ENCODE data around the gene CEP20. TPM values are rescaled to one million over a fixed set of nuclear protein-coding genes. Genes with fewer than 3 reads are reported as not detected.
"Not testable (repeated sequence)": the region's sequence is repeated elsewhere in the genome, so short reads cannot be mapped to it uniquely, and the experiment has no call there.

The CEP20 gene
- total RNA-seq, 3 donors from 2014 or later: 41.6 to 50.2 (median 44.6) TPM

DNA sequence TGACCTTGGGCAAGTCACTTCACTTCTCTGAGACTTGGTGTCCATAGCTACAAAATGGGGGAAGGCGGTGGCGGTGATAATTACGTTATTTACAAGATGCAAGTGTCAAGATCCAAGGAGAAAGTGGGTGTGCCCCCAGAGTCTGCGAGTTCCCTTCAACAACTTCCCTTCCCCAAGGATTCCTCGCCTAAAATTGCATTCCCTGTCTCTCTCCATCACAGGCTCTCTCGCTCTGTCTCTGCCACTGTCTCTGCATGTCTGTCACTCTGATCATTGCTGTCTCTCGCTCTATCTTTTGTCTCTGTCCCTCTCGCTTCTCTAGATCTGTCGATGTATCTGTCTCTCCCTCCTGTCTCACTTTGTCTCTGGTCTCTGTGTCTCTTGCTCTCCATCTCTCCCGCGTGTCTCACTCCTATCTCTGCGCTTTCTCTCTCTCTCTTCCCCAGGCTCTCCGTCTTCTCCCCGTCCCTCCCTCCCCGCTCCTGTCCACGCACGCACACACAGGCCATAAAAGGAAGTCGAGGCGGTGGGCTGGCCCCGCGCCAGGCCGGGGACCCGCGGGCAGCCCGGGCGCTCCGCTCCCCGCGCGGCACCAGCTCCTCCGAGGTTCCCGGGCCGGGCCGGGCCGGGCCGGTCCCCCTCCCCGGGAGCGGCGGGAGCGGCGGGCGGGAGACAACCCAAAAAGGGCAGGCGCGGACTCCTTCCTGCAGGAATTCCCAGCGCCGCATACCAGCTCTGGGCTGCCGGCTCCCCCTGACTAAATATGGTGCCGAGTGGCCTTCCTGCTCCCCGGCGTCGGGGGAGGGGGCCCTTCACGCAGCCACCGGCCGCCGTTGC, 30.5 kb downstream of the CEP20 start:
- ATAC-seq (no peak), DNase-seq (no peak)
- Mint-ChIP-seq H3K9me3 (no peaks in the 10 kb centered on the region), H3K4me1 (ENCODE audit: low read depth) (peaks cover 12% of the 10 kb centered on the region), H3K4me3 (peak overlapping the region; percentile 31), H3K27me3 (ENCODE audit: low read depth) (peaks cover 41% of the 10 kb centered on the region), H3K36me3 (ENCODE audit: insufficient read depth) (no peaks in the 10 kb centered on the region)

DNA sequence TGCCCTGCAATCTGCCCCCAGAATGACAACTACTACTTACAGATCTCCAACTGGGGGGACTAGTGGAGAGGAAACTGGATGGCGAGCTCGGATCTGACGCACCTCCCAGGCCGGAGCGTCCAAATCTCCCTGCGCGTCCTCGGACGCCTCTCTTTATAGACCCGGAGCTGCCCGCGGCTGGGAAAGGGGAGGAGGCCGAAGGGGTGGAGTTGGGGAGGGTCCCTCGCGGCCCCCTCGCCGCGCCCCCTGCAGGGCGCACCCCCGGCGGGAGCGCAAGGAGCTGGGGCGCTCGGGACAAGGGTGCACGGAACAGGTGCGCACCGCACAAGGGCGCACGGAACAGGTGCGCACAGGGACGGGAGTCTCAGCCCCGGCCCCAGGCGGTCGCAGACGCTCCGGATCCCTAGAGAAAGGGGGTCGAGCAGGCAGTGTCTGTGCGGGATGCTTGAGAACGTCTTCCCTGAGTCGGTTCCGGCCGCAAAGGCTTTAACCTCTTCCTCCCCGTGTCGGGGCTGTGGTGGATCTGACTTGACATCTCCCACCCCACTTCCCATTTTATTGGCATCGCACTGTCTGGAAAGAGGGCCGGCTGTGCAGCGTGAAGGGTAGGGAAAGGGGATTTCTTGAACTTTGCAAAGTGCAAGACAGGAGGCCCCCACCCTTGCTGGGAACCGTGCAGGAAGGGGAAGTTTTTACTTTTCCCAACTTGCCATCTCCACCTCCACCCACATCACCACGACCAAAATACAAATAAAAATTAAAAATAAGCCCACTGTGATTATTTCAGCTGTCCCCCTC, 31.3 kb downstream of the CEP20 start, which contains the start of gene MYH11:
Gene MYH11 (minus strand): TSS at position 128 of the 798 bp plus-strand sequence. CDS start 18,776 bp downstream, outside the sequence.
- peak within 1 kb of the TSS; percentile 31 for H3K4me3 Mint-ChIP-seq
- H3K36me3 Mint-ChIP-seq (ENCODE audit: insufficient read depth): no peaks in the 10 kb centered on the region
- DNase-seq: no peak
- H3K4me1 Mint-ChIP-seq (ENCODE audit: low read depth): peaks cover 12% of the 10 kb centered on the region
- peaks cover 41% of the 10 kb centered on the region for H3K27me3 Mint-ChIP-seq (ENCODE audit: low read depth)
- H3K9me3 Mint-ChIP-seq: no peaks in the 10 kb centered on the region
- no peak for ATAC-seq

DNA sequence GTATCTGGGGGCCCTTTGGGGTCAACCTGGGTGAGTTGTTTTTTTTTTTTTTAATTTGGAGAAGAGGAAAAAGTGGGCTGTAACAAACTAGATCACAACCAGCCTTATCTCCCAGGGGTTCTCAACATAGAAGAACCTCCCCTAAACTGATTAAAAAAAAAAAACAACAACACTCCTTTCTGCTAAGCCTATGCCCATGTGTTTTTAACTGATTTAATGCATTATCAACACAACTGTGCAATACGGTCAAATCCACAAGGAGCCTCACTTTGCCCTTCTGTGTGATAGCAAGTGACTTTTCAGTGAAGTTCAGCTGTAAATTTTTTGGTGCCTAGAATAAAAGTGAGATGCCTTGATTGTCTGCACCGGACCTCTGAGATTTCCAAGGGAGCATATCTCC, 32.2 kb downstream of the CEP20 start:
- DNase-seq: no peak
- ATAC-seq: no peak
- Mint-ChIP-seq H3K4me1 (ENCODE audit: low read depth) (peaks cover 12% of the 10 kb centered on the region), H3K4me3 (no peak overlapping the region), H3K27me3 (ENCODE audit: low read depth) (peaks cover 41% of the 10 kb centered on the region), H3K36me3 (ENCODE audit: insufficient read depth) (no peaks in the 10 kb centered on the region), H3K9me3 (no peaks in the 10 kb centered on the region)

DNA sequence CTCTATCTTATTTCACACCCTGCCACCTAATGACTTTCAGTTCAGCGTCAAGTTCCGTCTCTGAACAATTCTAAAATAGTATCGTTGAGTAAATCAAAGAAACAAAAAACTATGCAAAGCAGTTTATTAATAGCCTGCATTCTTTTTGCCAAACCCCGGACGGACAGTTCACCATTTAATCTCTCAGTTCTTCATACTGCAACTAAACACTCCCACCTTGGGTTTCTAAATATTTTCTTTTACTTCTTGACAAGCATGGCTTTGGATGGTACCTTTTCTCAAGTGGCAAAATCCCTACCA, 32.7 kb downstream of the CEP20 start:
- no peak for ATAC-seq
- DNase-seq: no peak
- no peaks in the 10 kb centered on the region for H3K36me3 Mint-ChIP-seq (ENCODE audit: insufficient read depth)
- no peak overlapping the region for H3K4me3 Mint-ChIP-seq
- H3K4me1 Mint-ChIP-seq (ENCODE audit: low read depth): peaks cover 12% of the 10 kb centered on the region
- no peaks in the 10 kb centered on the region for H3K9me3 Mint-ChIP-seq
- H3K27me3 Mint-ChIP-seq (ENCODE audit: low read depth): peaks cover 41% of the 10 kb centered on the region

DNA sequence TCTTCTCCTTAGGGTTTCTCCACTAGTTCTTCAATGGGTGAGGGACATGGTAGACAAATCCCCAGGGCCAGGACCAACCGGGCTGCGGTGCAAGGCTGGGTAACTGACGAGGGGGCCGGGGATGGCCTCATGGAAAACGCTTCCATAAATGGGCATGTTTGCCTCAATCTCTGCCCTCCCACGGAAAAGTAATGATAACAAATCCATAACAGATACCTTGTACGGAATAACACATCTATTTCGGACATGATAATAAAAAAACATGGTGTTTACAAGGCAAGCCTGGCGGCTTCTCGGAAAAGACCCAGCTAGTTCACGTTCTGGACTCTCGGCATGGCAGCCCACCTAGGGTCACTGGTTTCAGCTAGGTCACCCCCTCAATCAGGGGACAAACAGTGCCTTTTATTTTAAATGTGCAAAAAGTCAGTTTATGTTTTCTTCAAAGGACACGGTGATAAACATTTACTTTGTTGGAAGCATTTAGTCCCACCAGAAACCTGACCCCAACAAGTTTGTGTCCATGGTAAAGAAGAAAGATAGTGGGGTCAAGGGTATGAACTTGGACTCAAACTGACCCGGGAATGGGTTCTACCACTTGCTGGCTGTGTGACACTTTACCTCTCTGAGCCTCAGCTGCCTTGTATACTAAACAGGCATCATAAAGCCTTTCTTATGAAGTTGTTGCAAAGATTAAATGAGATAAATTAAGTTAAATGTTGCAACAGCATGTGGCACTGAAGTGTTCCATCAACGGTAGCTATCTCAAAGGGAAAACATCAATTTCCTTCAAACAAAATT, 33.3 kb downstream of the CEP20 start:
- Mint-ChIP-seq H3K36me3 (ENCODE audit: insufficient read depth) (no peaks in the 10 kb centered on the region), H3K4me1 (ENCODE audit: low read depth) (peaks cover 12% of the 10 kb centered on the region), H3K4me3 (no peak overlapping the region), H3K27me3 (ENCODE audit: low read depth) (peaks cover 41% of the 10 kb centered on the region), H3K9me3 (no peaks in the 10 kb centered on the region)
- DNase-seq (no peak), ATAC-seq (no peak)

DNA sequence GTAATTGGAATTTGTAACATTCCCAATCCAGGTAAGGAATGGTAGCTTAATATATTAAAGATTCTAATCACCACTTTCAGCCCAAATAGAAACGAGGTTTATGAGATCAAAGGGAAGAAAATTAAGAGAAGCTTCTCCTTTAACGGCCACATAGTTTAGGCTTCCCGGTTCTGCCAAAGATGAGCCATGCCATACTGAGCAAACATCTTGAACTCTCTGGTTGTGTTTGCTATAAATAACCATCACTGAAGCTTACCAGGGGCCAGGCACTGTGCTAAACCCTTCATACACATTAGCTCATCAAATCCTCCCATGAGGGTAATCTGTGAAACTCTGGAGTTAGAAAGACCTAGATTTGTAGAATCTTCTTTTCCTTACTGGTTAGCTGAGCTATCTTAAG, 34.3 kb downstream of the CEP20 start:
- no peak for ATAC-seq
- Mint-ChIP-seq H3K4me3 (no peak overlapping the region), H3K9me3 (no peaks in the 10 kb centered on the region), H3K4me1 (ENCODE audit: low read depth) (peaks cover 12% of the 10 kb centered on the region), H3K27me3 (ENCODE audit: low read depth) (peaks cover 37% of the 10 kb centered on the region), H3K36me3 (ENCODE audit: insufficient read depth) (no peaks in the 10 kb centered on the region)
- DNase-seq: no peak

DNA sequence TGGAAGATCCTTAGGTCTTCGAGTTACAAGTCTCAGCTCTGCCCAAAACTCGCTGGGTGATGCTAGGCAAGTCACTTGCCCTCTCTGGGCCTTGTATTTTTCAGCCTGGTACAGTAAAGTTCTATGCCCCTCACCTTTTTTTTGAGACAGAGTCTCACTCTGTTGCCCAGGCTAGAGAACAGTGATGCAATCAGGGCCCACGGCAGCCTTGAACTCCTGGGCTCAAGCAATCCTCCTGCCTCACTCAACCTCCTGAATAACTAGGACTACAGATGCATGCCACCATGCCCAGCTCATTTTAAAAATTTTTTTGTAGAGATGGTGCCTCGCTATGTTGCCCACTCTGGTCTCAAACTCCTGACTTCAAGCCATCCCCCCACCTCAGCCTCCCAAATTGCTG, 35.4 kb downstream of the CEP20 start:
- ATAC-seq (no peak), DNase-seq (no peak)
- Mint-ChIP-seq H3K4me3 (no peak overlapping the region), H3K4me1 (ENCODE audit: low read depth) (peaks cover 12% of the 10 kb centered on the region), H3K9me3 (no peaks in the 10 kb centered on the region), H3K36me3 (ENCODE audit: insufficient read depth) (no peaks in the 10 kb centered on the region), H3K27me3 (ENCODE audit: low read depth) (peaks cover 33% of the 10 kb centered on the region)

DNA sequence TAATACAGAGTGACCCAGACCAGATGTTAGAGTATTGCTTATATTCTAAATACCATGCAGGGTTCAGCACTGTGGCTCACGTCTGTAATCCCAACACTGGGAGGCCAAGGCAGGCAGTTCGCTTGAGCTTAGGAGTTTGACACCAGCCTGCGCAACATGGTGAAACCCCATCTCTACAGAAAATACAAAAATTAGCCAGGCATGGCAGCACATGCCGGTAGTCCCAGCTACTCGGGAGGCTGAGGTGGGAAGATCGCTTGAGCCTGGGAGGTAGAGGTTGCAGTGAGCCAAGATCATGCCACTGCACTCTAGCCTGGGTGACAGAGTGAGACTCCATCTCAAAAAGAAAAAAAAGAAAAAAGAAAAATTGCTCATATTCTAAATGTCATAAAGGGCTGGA, 37.8 kb downstream of the CEP20 start:
- ATAC-seq; H3K4me3 Mint-ChIP-seq; H3K9me3 Mint-ChIP-seq; H3K36me3 Mint-ChIP-seq (ENCODE audit: insufficient read depth); H3K4me1 Mint-ChIP-seq (ENCODE audit: low read depth); DNase-seq: not testable (repeated sequence)
- H3K27me3 Mint-ChIP-seq (ENCODE audit: low read depth): peaks cover 12% of the 10 kb centered on the region

DNA sequence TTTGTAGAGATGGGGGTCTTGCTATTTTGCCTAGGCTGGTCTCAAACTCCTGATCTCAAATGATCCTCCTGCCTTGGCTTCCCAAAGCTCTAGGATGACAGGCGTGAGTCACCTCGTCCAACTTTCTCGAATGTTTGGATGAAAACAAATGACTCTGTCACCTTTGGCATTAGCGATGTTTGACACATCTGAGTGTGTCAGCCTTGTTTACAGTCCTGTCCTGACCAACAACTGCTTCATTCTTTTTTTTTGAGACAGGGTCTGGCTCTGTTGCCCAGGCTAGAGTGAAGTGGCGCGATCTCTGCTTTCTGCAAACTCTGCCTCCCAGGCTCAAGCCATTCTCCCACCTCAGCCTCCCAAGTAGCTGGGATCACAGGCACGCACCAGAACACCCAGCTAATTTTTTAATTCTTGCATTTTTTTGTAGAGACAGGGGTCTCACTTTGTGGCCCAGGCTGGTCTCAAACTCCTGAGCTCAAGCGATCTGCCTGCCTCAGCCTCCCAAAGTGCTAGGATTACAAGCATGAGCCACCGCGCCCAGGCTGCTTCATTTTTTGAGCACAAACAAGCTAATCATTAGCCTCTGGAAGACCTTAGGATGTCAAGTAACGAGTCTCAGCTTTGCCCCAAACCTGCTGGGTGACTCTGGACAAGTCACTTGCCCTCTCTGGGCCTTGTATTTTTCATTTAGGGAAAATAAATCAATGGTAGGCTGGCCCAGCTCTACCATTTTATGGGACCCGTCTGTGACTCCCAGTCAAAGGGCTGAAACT, 39.0 kb downstream of the CEP20 start:
- DNase-seq: no peak

DNA sequence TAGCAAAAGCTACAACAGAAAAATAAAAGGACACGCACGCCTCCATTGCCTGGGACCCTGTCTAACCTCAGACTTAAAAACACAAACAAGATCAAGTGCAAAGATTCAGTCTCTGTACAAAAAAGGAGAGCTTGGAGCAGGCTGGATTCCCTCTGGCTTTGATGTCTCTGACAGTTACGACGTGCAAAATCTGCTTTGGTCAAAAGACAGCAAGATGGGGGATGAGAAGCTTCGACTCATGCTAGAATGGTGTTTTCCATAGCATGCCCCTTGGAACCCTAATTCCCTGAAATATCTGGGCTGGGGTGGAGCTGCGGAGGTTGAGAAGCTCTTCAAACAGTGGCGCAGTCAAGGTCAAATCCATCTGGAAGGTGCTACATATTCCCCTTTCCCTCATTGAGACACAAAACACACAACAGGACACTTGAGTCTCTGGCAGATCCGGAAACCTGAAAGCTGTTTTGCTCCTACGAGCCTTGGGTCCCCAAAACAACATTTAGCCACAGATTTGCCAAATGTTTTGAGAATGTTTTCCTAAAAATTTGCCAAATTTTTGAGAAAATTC, 40.7 kb downstream of the CEP20 start:
- H3K27me3 Mint-ChIP-seq (ENCODE audit: low read depth): no peaks in the 10 kb centered on the region
- no peak for ATAC-seq
- H3K36me3 Mint-ChIP-seq (ENCODE audit: insufficient read depth): no peaks in the 10 kb centered on the region
- no peaks in the 10 kb centered on the region for H3K4me1 Mint-ChIP-seq (ENCODE audit: low read depth)
- DNase-seq: no peak
- H3K9me3 Mint-ChIP-seq: no peaks in the 10 kb centered on the region
- no peak overlapping the region for H3K4me3 Mint-ChIP-seq

More for the DNA sequence above, 39.0 kb downstream of the CEP20 start:
- H3K4me3 Mint-ChIP-seq: no peak overlapping the region
- peaks cover 5% of the 10 kb centered on the region for H3K27me3 Mint-ChIP-seq (ENCODE audit: low read depth)
- no peak for ATAC-seq
- no peaks in the 10 kb centered on the region for H3K9me3 Mint-ChIP-seq
- no peaks in the 10 kb centered on the region for H3K36me3 Mint-ChIP-seq (ENCODE audit: insufficient read depth)
- no peaks in the 10 kb centered on the region for H3K4me1 Mint-ChIP-seq (ENCODE audit: low read depth)

DNA sequence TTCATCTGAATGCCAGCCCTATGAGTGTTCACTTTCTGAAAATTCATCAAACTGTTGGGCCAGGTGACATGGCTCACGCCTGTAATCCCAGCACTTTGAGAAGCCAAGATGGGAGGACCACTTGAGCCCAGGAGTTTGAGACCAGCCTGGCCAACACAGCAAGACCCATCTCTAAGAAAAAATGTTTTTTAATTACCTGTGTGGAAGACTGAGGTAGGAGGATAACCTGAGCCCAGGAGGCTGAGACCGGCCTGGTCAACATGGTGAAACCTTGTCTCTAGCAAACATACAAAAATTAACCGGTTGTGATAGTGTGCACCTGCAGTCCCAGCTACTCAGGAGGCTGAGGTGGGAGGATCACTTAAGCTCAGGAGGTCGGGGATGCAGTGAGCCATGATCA, 41.9 kb downstream of the CEP20 start:
- no peaks in the 10 kb centered on the region for H3K9me3 Mint-ChIP-seq

DNA sequence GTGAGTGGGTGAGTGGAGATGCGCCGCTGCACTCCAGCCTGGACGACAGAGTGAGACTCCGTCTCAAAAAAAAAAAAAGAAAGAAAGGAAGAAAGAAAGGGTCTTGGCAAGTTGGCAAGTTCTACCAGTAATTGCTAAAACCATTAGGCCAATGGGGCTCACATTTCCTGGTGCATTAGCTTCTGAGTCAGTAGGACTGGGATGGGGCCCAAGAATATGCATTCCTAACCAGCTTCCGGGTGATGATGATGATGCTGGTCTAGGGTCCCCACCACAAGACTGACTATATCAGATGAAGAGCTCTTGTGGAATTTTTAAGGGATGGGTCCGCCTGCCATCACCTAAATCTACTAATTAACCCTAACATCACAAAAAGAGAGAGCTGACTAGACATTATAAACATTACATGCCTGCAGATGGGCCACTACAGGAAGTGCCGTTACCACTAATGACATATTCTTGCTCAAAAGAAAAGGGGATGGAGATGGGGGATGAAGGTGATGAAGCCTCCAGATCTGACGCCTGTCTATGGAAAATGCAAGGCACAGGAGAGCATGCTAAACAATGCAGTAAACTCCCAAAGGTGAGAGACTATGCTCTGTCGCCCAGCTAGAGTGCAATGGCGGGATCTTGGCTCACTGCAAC, 44.6 kb downstream of the CEP20 start:
- DNase-seq (no peak), ATAC-seq (no peak)
- H3K4me1 Mint-ChIP-seq (ENCODE audit: low read depth): no peaks in the 10 kb centered on the region
- no peaks in the 10 kb centered on the region for H3K27me3 Mint-ChIP-seq (ENCODE audit: low read depth)
- no peak overlapping the region for H3K4me3 Mint-ChIP-seq
- no peaks in the 10 kb centered on the region for H3K9me3 Mint-ChIP-seq
- no peaks in the 10 kb centered on the region for H3K36me3 Mint-ChIP-seq (ENCODE audit: insufficient read depth)

More for the DNA sequence above, 41.9 kb downstream of the CEP20 start:
- ATAC-seq (no peak), DNase-seq (no peak)
- Mint-ChIP-seq H3K4me3 (no peak overlapping the region), H3K27me3 (ENCODE audit: low read depth) (no peaks in the 10 kb centered on the region), H3K36me3 (ENCODE audit: insufficient read depth) (no peaks in the 10 kb centered on the region), H3K4me1 (ENCODE audit: low read depth) (no peaks in the 10 kb centered on the region)

DNA sequence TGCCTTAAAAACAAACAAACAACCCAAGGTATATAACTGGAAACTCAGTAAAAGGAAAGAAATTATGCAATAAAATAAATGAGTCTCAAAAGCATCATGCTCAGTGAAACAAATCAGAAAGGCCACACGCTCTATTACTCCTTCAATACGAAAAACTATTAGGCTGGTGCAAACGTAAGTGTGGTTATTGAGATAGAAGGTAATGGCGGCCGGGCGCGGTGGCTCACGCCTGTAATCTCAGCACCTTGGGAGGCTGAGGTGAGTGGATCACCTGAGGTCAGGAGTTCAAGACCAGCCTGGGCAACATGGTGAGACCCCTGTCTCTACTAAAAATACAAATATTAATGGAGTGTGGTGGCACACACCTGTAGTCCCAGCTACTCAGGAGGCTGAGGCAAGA, 49.2 kb downstream of the CEP20 start:
- H3K4me3 Mint-ChIP-seq; H3K36me3 Mint-ChIP-seq (ENCODE audit: insufficient read depth); DNase-seq; ATAC-seq; H3K4me1 Mint-ChIP-seq (ENCODE audit: low read depth); H3K27me3 Mint-ChIP-seq (ENCODE audit: low read depth); H3K9me3 Mint-ChIP-seq: not testable (repeated sequence)

Data from activated T-cell treated with anti-CD3 and anti-CD28 coated beads, Interleukin-2, amount 50 U/mL, for 4 hours (primary cell).